ENCODE data around the gene TCAIM.

Gene TCAIM

DNA sequence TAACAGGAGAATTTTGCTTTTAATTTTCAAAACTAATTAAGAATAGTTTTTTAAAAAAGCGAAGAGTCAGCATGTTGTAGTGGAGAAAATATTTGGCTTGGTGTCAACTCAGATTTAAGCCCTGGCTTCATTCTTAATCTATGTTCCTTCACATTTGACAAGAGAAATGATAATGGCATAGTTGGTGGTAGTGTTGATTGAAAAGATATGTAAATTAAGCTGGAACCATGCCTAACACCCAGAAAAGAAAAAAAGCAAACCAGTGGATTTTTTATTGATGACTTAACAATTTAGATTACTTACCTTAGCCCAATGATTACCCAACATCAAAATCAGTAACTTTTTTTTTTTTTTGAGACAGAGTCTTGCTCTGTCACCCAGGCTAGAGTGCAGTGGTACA lies 27.4 kb downstream of the TCAIM start:
- TF ChIP-seq FOXP2 (optimal IDR thresholded peaks at IDR 0.05; ENCODE audit: borderline replicate concordance, extremely low read depth, extremely low read length, insufficient read depth) = no peak
- TF ChIP-seq, protein P1, sequence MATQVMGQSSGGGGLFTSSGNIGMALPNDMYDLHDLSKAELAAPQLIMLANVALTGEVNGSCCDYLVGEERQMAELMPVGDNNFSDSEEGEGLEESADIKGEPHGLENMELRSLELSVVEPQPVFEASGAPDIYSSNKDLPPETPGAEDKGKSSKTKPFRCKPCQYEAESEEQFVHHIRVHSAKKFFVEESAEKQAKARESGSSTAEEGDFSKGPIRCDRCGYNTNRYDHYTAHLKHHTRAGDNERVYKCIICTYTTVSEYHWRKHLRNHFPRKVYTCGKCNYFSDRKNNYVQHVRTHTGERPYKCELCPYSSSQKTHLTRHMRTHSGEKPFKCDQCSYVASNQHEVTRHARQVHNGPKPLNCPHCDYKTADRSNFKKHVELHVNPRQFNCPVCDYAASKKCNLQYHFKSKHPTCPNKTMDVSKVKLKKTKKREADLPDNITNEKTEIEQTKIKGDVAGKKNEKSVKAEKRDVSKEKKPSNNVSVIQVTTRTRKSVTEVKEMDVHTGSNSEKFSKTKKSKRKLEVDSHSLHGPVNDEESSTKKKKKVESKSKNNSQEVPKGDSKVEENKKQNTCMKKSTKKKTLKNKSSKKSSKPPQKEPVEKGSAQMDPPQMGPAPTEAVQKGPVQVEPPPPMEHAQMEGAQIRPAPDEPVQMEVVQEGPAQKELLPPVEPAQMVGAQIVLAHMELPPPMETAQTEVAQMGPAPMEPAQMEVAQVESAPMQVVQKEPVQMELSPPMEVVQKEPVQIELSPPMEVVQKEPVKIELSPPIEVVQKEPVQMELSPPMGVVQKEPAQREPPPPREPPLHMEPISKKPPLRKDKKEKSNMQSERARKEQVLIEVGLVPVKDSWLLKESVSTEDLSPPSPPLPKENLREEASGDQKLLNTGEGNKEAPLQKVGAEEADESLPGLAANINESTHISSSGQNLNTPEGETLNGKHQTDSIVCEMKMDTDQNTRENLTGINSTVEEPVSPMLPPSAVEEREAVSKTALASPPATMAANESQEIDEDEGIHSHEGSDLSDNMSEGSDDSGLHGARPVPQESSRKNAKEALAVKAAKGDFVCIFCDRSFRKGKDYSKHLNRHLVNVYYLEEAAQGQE (IDR thresholded peaks at IDR 0.05; ENCODE audit: insufficient read depth in 1 of 2, low read depth in 2 of 2, low read length in 2 of 2) = no peak
- no peak for TF ChIP-seq SIN3A (IDR thresholded peaks at IDR 0.05; ENCODE audit: borderline replicate concordance, insufficient read depth, low read length)
- no peak for TF ChIP-seq TAF1 (IDR thresholded peaks at IDR 0.05; ENCODE audit: borderline replicate concordance, insufficient read depth, low read length)
- no peak for TF ChIP-seq POLR2AphosphoS5 (IDR thresholded peaks at IDR 0.05; ENCODE audit: low read depth, low read length)

DNA sequence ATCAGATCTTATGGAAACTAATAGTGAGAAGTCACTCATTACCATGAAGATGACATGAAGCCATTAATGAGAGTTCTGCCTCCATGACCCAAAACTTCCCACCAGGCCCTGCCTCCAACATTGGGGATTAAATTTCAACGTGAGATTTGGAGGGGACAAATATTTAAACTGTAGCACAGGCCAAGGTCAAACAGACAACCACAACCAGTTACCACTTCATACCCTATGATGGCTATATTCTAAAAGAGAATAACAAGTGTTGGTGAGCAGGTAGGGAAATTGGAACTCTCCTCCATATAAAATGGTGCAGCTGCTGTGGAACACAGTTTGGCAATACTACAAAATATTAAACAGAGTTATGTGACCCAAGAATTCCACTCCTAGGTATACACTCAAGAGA lies 36.9 kb downstream of the TCAIM start:
- TF ChIP-seq, protein P1 (IDR thresholded peaks at IDR 0.05; ENCODE audit: insufficient read depth in 1 of 2, low read depth in 2 of 2, low read length in 2 of 2) = no peak
- TF ChIP-seq SIN3A (IDR thresholded peaks at IDR 0.05; ENCODE audit: borderline replicate concordance, insufficient read depth, low read length) (no peak), POLR2AphosphoS5 (IDR thresholded peaks at IDR 0.05; ENCODE audit: low read depth, low read length) (no peak), FOXP2 (optimal IDR thresholded peaks at IDR 0.05; ENCODE audit: borderline replicate concordance, extremely low read depth, extremely low read length, insufficient read depth) (no peak), TAF1 (IDR thresholded peaks at IDR 0.05; ENCODE audit: borderline replicate concordance, insufficient read depth, low read length) (no peak)

DNA sequence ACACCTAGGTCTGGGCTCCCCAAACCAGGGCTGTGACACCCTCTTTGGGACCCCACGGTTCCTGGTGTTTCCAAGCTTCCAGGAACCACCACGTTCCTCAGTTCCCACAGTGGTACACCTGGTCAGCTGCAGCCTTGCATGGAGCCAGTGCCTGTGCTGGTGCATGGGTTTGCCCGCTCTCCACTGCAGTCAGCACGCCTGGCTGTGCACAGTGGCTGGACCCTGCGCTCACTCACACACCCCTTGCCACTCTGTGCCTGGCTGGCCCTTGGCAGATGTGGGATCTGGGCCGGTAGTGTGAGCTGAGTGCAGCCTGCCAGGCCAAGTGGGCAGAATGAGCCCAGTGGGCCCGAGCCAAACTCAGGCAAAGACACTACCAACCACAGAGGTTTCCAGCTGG lies 48.8 kb downstream of the TCAIM start:
- TF ChIP-seq TAF1 (IDR thresholded peaks at IDR 0.05; ENCODE audit: borderline replicate concordance, insufficient read depth, low read length) (no peak), FOXP2 (optimal IDR thresholded peaks at IDR 0.05; ENCODE audit: borderline replicate concordance, extremely low read depth, extremely low read length, insufficient read depth) (no peak), SIN3A (IDR thresholded peaks at IDR 0.05; ENCODE audit: borderline replicate concordance, insufficient read depth, low read length) (no peak), POLR2AphosphoS5 (IDR thresholded peaks at IDR 0.05; ENCODE audit: low read depth, low read length) (no peak)
- TF ChIP-seq, protein P1 (IDR thresholded peaks at IDR 0.05; ENCODE audit: insufficient read depth in 1 of 2, low read depth in 2 of 2, low read length in 2 of 2) = no peak

DNA sequence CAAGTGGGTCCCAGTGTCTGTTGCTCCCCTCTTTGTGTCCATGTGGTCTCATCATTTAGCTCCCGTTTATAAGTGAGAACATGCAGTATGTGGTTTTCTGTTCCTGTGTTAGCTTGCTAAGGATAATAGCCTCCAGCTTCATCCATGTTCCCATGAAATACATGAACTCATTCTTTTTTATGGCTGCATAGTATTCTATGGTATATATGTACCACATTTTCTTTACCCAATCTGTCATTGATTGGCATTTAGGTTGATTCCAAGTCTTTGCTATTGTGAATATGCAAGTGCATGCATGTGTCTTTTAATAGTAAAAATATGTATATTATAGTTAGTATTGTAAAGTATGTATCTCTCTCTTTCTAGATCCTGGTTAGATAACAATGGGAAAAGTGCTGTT lies 53.9 kb downstream of the TCAIM start:
- TF ChIP-seq, protein P1 (IDR thresholded peaks at IDR 0.05; ENCODE audit: insufficient read depth in 1 of 2, low read depth in 2 of 2, low read length in 2 of 2) = no peak
- no peak for TF ChIP-seq TAF1 (IDR thresholded peaks at IDR 0.05; ENCODE audit: borderline replicate concordance, insufficient read depth, low read length)
- TF ChIP-seq FOXP2 (optimal IDR thresholded peaks at IDR 0.05; ENCODE audit: borderline replicate concordance, extremely low read depth, extremely low read length, insufficient read depth) = no peak
- no peak for TF ChIP-seq SIN3A (IDR thresholded peaks at IDR 0.05; ENCODE audit: borderline replicate concordance, insufficient read depth, low read length)
- no peak for TF ChIP-seq POLR2AphosphoS5 (IDR thresholded peaks at IDR 0.05; ENCODE audit: low read depth, low read length)

DNA sequence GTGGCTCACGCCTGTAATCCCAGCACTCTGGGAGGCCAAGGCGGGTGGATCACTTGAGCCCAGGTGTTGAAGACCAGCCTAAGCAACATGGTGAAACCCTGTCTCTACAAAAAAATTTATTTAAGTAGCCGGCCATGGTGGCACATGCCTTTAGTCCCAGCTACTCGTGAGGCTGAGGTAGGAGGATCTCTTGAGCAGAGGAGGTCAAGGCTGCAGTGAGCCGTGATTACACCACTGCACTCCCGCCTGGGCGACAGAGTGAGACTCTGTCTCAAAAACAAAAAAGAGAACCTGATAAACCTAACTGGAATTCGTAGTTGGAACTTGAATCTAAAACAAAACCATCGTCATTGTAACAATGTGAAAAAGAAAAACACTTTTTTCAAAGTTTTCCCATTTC lies 57.1 kb downstream of the TCAIM start:
- TF ChIP-seq SIN3A (IDR thresholded peaks at IDR 0.05; ENCODE audit: borderline replicate concordance, insufficient read depth, low read length) = no peak
- TF ChIP-seq POLR2AphosphoS5 (IDR thresholded peaks at IDR 0.05; ENCODE audit: low read depth, low read length) = no peak
- TF ChIP-seq, protein P1 (IDR thresholded peaks at IDR 0.05; ENCODE audit: insufficient read depth in 1 of 2, low read depth in 2 of 2, low read length in 2 of 2) = no peak
- TF ChIP-seq FOXP2 (optimal IDR thresholded peaks at IDR 0.05; ENCODE audit: borderline replicate concordance, extremely low read depth, extremely low read length, insufficient read depth) = no peak
- no peak for TF ChIP-seq TAF1 (IDR thresholded peaks at IDR 0.05; ENCODE audit: borderline replicate concordance, insufficient read depth, low read length)
